Kidney capillary endothelial cell (primary cell): ENCODE results near the gene AK4.

Experiments
- DNase-seq: peaks from one replicate; pipeline ENCODE4 v3.0.0-alpha.2; 2018; ENCODE audit warnings: low spot score

The AK4 gene

GRCh38 chr1:65176591-65176990 lies 28.6 kb downstream of the AK4 start:
- DNase-seq = no peak

GRCh38 chr1:65177457-65177856 lies 29.5 kb downstream of the AK4 start:
- no peak for DNase-seq

- no peak for DNase-seq
These were observed 30.2 kb downstream of the AK4 start for GRCh38 chr1:65178235-65178634.

DNA sequence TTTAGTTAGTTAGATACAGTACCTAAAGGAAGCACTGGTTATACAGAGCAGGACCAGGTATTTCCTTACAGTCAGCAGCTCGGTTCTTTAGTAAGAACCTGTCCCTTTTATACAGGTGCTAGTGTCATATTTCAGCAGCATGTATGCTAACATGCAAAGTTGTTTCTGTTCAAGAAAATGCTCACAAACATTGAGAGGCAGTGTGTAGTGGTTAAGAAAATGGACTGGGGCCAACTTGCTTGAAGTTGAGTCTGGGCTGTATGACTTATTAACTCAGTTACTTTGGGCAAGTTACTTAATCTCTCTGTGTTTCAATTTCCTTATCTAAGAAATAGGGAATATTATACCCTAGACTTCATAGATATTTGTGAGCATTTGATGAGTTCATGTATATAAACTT lies 31.1 kb downstream of the AK4 start:
- DNase-seq = no peak

DNA sequence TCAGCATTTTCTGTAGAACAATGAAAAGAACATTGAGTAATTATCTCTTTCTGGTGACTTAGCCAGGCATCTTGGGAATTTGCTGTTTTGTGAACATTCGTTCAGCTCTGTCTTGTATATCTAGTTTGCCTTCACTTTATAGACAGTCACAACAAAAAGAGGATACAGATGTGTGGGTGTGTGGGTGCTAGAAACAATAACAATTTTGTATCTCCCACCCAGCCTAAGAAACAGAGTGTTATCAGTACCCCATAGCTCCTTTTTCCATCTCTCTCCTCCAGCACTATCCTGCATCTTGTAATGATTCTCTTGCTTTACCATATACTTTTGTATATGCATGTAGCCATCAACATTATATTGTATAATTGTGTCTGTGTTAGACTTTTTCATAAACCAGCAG lies 33.0 kb downstream of the AK4 start:
- no peak for DNase-seq

DNA sequence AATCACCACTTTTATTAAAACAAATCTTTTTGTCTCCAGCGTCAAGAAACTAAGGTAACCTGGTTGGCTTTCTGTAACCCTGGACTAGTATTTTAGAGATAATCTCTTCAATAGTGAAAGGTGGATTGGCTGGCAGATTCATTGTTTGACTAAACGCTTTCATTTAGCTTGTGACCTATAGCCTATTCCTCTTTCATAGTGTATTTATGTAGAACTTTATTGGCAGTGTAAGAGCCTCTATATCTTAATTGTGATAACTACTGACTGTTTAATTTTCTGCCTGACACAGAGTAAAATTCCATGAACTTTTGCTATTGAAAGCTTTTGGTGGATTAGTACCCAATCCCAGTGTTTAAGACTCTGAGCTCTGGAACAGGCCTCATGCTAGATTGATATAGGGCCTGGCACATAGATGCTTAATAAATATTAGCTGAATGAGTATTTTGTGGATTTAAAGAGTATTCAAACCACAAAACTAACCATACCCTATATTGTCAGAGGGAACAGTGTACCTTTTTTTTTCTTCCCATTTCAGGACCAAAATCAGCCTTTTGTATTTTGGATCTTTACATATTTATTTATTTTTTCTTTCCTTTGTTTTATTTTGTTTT lies 34.8 kb downstream of the AK4 start:
- DNase-seq = no peak

DNA sequence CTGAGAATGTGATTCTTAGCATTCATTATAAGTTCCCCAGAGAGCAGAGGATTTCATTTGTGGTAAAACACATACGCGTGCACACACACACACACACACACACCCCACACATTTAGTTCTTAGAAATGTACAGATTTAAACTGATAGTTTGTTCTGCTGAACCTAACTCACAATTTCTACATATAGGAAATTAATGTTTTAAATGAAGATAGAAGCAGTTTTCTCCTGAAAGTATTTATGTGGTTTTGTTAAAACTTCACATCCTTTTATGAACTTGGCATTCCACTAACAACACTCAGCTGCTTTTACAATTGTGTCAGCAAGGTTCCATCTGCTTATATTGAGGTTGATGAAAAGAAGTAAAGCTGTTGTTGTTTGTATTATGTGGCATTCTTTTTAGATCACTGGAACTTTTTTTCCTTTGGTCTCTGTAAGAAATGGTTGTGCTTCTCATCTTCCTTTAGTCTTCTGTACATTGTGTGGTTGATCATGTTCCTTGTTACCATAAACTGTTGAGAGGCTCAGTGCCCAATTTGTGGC lies 41.6 kb downstream of the AK4 start:
- no peak for DNase-seq

GRCh38 chr1:65190229-65190628 lies 42.2 kb downstream of the AK4 start:
- DNase-seq = no peak

DNA sequence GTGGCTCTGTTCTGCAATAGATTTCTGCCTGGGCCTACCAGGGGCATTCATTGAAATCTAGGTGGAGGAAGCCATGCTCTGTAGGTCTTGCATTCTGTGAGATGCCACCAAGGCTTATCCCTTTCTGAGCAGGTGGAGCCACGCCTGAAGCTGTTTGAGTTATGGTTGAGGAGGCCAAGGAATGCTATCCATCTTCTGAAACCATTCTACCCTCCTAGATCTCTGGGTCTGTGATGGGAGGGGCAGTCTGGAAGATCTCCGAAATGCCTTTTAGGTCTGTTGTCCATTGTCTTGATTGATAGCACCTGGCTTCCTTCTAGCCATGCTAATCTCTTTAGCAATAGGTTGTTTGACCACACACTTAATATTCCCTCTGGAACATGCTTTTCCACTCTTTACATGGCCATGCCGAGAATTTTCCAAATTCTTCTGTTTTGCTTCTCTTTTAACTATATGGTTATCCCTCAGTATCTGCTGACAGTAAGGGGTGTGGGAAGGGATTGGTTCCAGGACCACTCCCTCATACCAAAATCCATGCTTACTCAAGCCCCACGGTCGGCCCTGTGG lies 45.2 kb downstream of the AK4 start:
- no peak for DNase-seq

- DNase-seq = no peak
These were observed 47.8 kb downstream of the AK4 start for GRCh38 chr1:65195495-65196417.

DNA sequence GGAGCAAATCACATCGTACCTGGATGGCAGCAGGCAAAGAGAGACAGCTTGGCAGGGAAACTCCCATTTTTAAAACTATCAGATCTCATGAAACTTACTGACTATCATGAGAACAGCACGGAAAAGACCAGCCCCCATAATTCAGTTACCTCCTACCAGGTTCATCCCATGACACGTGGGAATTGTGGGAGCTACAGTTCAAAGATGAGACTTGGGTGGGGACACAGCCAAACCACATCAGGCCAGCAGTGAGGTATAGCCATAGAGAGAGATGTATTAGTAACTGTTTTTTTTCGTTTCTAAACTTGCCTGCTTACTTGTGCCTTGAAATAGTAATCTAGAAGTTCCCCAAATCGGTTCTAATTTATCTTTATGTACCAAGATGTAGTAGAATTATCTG lies 48.9 kb downstream of the AK4 start:
- DNase-seq = no peak

DNA sequence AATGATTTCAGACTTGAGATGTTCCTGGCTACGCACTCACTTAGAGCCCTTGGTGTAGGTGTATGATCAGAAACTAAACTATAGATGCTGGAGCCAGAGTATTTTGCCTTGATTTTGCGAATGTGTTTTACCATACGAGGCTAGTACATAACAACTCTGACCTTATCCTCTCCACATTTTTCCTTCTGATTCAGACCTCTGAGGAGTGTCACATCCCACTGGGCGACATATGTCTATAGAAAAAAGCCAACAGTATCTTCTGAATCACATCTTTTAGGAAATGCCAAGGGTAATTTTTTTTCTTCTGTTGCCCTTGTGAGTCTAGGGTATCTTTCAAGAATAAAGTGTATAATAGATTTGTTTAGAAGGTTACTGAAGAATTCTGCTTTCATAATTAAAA lies 49.6 kb downstream of the AK4 start:
- no peak for DNase-seq

- no peak for DNase-seq
These were observed 50.1 kb downstream of the AK4 start for GRCh38 chr1:65198096-65198495.

DNA sequence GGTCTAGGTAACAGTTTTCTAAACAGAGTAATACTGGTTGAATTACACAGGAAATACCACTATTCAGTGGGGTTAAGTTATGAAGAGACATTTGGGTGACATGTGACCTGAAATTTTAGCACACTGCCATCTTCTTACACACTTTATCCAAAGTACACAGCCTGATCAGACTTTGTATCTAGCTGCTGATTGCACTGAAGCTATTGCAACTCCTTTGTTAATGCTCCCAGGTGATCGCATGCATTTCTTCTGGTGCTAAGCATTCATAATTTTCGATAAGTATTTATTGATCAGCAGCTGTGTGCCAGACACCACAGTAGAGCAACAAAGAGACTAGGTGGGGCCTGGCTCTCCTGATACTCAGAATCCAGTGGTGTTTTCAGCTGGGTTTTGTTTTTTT lies 52.4 kb downstream of the AK4 start:
- DNase-seq = no peak

DNA sequence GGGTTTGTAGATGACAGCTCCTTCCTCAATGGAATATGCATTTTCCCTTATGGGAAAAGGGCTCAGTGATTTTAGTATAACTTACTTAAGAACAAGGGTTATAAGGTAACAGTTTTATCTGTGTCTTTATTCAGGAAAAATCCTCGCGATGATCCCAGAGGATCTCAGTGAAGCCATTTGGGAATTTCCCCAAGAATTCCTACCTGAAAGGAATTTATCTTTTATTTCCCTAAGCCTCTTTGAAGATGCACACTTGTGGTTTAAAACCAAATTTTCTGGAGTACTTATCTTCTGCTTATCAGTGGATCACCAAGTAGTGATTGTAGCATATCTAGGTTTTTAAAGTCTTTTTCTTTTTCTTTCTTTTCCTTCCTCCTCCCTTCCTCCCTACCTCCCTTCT lies 58.8 kb downstream of the AK4 start:
- DNase-seq = no peak

GRCh38 chr1:65207317-65207716 lies 59.3 kb downstream of the AK4 start:
- no peak for DNase-seq

- DNase-seq = no peak
These were observed 60.6 kb downstream of the AK4 start for GRCh38 chr1:65208563-65208973.

DNA sequence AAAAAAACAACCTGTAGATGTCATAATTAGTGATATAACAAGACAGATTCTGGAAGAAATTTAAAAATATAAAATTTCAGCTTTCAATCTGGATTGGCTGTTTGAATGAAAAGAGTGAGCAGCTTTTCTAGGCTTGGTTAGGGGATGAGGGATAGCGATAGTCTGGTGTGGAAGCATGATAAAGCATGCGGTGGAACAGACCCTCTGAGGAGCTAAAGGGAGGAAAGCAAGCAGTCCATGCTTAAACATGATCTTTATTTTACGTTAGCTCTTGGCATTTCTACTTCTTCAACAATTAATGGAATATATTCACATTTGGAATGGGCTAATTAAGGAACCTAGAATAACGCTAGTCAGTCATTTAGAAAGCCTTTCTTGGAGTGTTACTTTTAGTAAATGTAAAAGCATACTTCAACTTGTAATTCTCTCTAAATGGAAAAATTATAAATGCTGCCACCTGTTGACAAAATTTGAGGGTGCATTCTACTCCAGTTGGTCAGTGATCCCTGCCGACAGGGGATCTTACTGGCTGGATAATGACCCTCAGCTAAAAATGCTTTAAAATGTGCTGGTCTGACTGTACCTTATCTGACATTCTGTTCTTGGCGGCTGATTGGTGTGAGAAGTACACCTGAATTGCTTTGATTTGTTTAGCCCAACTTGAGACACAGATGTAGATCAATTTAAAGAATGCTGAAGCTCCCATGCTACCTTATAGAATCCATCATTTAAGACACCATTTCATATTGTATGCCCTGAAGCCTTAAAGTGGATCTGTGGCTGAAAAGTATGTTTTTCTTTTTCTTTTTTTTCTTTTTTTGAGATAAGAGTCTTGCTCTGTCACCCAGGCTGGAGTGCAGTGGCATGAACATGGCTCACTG lies 61.2 kb downstream of the AK4 start:
- DNase-seq = peak; percentile 25

GRCh38 chr1:65210325-65210724 lies 62.3 kb downstream of the AK4 start:
- no peak for DNase-seq

DNA sequence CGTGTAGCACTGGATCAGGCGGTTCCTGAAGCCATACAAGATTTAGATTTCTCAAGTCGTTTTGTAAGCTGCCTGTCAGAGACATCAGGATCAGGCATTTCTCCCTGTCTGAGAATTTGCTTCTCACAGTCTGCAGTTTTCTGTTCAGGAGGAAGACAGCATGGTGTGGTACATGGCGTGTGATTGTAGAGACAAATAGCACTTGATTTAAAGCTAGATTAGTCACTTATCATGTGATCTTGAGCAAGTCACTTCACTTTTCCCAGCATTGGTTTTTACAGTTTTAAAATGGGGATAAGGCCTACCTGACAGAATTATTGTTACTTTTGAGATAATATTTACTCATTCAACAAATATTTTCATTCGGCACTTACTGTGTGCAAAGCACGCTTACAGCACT lies 63.3 kb downstream of the AK4 start:
- DNase-seq = no peak

DNA sequence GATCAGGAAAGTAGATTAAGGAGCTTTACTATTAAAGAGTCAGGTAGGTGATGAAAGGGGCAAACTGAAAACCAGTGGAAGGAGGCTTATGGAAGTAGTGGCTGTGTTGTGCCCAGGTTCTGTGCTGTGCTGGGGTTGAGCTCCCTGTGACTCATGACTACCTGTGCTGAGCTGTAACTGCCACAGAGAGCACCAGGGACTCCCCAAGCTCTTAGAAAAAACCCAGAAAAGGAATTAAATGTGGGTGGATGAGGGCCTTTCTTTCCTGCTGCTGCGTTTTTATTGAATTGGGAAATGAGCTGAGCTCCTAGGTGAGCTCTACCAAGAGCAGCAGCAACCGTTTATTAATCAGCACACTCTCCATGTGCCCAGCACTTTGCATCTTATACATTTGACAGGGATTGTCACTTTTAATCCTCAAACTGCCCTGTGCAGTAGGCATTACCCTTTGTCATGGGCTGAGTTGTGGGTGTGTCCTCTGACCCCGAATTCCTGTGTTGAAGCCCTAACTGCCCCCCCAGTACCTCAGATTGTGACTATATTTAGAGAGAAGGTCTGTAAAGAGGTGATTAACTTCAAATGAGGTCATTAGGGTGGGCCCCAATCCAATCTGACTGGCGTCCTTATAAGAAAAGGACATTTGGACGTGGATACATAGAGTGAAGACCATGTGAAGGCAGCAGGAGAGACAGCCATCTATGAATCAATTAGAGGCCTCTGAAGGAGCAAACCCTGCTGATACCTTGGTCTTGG lies 65.4 kb downstream of the AK4 start:
- DNase-seq = no peak
